HG03457 (cell line): ENCODE data around the gene RYR2.
A peak's percentile ranks its signal among the peaks of the same experiment; 100 is the strongest.

Source experiments
- ATAC-seq: cut with Tn5 transposase; IDR thresholded peaks from one replicate; pipeline ENCODE4 v1.9.1; 2021; ENCODE audit warnings: moderate number of reproducible peaks; ENCODE audit not compliant: unreplicated experiment

The RYR2 gene

DNA sequence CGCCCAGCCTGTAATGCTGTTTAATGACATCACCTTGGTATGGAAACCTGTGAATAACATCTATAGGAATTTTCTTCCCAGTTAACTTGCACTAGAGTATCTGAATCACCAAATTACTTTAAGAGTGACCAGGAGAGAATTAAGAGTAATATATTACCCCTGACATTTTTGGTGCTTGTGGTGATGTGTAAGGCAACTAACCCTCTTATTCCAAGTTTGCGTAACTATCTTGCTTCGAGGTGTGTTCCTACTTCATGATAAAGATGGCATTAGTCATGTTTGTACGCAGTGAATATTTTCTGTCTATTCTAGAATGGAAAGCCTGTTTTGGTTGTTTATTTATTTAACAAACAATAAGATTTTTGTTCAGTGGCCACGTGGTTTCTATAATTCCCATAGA lies 717.4 kb downstream of the RYR2 start:
- no peak for ATAC-seq

- ATAC-seq = no peak
These were observed 719.0 kb downstream of the RYR2 start for GRCh38 chr1:237760951-237761350.

GRCh38 chr1:237763137-237763536 lies 721.2 kb downstream of the RYR2 start:
- ATAC-seq = no peak

DNA sequence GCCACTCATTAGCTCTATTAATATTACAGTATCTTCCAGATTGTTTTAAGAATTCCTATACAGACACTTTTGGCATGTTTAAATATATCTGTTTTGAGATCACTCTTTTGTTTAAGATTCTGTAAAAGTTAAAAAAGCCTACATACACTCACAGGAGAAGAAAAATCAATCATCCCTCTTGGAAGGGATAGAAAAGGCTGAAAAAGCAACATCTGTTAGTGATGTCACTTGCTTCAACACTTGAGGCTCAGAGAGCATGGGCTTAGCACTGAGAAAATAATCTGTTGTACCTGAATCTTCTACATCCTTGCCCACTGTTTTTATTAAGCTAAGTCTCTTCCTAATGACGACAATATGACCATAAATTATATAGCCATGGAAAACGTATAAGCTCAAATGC lies 721.8 kb downstream of the RYR2 start:
- ATAC-seq = no peak

- ATAC-seq = no peak
These were observed 727.9 kb downstream of the RYR2 start for GRCh38 chr1:237769916-237770315.

DNA sequence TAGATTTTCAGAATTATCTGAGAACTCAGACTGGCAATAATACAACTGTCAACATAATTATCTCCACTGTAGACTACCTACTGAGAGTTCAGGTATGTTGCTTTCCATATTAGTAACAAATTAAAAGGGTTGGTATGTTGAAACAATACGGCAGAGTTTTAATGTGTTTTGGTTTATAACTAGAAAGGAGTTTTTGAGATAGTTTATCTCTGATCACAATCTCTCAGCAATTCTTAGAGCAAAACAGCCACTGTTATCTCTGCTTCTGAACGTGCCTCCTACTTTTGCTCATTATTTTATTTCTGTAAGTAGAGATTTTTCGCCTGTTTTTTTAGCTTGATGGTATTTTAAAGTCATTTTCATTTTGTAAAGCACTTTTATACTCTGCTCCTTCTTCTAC lies 730.0 kb downstream of the RYR2 start:
- ATAC-seq = no peak

GRCh38 chr1:237774246-237774645 lies 732.3 kb downstream of the RYR2 start:
- ATAC-seq = no peak

- ATAC-seq = no peak
These were observed 737.4 kb downstream of the RYR2 start for GRCh38 chr1:237779356-237779755.

- no peak for ATAC-seq
These were observed 744.2 kb downstream of the RYR2 start for GRCh38 chr1:237786066-237786719.

GRCh38 chr1:237788069-237788468 lies 746.1 kb downstream of the RYR2 start:
- ATAC-seq = no peak

DNA sequence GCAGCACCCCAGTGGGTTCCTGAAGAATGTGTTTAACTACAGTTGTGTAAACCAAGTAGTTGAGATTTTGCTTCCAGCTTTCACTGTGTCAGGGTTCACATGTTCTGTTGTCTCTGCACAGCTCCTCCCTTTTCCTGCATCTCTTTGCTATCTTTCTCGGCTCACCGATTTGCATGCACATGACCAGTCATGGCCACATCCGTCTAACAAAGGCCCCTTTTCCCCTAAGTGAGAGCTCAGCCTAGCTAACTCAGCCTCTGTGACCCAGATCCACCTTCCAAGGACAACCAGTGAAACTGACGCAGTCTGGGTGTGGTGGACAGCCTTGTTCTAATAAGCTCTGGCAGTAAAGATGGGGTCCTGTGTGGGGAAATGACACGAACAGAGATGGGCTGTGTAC lies 747.6 kb downstream of the RYR2 start:
- no peak for ATAC-seq

- no peak for ATAC-seq
These were observed 749.6 kb downstream of the RYR2 start for GRCh38 chr1:237791592-237791991.

- no peak for ATAC-seq
These were observed 750.2 kb downstream of the RYR2 start for GRCh38 chr1:237792149-237792548.

DNA sequence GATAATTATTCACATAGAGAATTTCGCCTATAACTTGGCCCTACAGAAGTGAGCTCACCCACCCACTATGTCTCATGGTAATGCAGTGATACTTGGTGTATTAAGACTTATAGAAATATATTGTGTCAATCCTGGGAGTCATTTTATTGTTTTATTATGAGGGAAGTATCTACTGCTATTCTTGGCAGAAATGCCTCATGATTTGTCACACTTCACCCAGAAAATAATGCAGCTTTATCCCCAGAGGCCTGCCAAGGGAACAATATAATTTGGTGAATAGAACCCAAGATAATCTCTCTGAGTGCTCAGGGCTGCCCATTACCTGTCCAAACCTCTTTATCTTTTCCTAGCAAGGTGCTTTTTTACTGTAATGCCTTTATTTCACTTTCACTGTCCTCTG lies 750.7 kb downstream of the RYR2 start:
- ATAC-seq = no peak

GRCh38 chr1:237794071-237794470 lies 752.1 kb downstream of the RYR2 start:
- ATAC-seq = no peak

GRCh38 chr1:237795558-237795957 lies 753.6 kb downstream of the RYR2 start:
- ATAC-seq = no peak

DNA sequence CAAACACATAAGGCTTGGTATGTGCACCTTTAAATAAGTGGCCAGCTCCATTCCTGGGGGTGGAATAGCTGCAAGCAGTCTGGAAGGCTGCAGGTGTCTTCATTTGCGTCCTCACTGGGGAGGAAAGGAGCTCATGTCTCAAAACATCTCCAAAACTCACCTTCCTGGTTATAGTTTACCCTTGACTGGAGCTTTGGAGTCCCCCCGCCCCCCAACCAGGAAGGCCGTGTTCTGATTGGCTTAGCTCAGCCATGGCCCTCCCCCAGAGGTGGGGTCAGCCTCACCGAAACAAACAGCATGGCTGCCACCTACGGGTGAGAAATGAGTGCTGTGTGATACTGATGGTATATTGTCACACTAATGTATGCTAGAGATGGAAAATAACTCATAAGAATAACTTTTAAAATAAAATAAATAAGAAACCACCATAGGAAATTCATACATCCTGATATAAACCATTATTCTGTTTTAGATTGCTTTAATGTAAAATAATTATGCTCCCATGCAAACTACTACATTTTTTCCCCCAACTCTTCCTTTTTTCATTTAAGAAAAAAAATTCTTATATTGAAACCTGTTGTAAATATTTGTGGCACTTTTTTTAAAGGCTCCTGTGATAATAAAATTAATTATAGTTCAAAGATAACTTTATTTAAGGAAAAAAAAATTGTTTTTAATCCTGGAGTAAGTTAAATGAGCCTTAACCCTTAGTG lies 757.9 kb downstream of the RYR2 start:
- peak; percentile 93 for ATAC-seq

DNA sequence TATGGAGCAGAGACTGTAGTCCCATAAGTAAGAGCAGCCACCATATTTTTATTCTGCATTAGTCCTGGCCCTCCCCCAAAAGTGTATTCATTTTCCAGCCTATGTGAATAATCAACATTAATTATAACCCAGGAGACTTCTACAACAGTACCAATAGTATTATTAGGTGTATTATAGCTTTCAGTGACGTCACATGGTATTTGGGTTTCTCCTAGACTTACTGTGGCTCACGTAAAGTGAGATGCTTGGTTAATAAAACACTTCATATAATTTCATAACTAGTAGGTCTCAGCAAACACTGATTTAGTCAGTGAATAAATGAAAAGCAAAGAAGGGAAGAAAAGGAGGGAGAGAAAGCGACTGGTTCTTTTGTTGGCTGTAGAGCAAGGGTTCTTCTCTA lies 762.5 kb downstream of the RYR2 start:
- no peak for ATAC-seq

GRCh38 chr1:237809099-237809498 lies 767.1 kb downstream of the RYR2 start:
- no peak for ATAC-seq

- ATAC-seq = no peak
These were observed 769.6 kb downstream of the RYR2 start for GRCh38 chr1:237811633-237812032.

DNA sequence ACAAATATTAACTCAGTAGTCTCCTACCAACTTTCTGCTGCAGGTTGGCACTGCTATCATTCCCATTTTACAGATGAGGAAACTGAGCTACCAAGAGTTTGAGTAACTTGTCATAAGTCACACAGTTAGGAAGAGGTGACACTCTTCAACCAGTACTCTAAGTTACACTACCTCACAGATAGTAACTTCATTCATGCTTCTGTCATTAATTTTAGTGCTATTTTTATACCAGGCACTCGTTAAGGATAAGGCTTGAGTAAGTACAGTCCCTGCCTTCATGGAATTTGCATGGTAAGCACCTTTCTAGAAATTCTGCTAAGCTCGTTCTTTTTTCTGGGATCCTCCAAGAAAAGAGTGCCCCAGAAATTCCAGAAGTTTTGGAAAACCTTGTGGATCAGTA lies 770.1 kb downstream of the RYR2 start:
- no peak for ATAC-seq

- no peak for ATAC-seq
These were observed 772.4 kb downstream of the RYR2 start for GRCh38 chr1:237814319-237814924.
